ENCODE measurements around the gene GOSR2.
"Not testable (repeated sequence)": the region's sequence is repeated elsewhere in the genome, so short reads cannot be mapped to it uniquely, and the experiment has no call there.

GOSR2 gene

GRCh38 chr17:46894024-46894423, 28.9 kb upstream of the GOSR2 start:
- no peak for DNase-seq (ENCODE audit: low spot score)

- DNase-seq (ENCODE audit: low spot score), result no peak
Measured at GRCh38 chr17:46894476-46895151, 28.3 kb upstream of the GOSR2 start.

- no peak for DNase-seq (ENCODE audit: low spot score)
Measured at GRCh38 chr17:46895171-46895570, 27.8 kb upstream of the GOSR2 start.

GRCh38 chr17:46896991-46897390, 26.0 kb upstream of the GOSR2 start:
- no peak for DNase-seq (ENCODE audit: low spot score)

GRCh38 chr17:46898364-46898763, 24.6 kb upstream of the GOSR2 start:
- DNase-seq (ENCODE audit: low spot score), result no peak

- DNase-seq (ENCODE audit: low spot score), result no peak
Measured at GRCh38 chr17:46898860-46899259, 24.1 kb upstream of the GOSR2 start.

GRCh38 chr17:46901291-46901690, 21.7 kb upstream of the GOSR2 start:
- no peak for DNase-seq (ENCODE audit: low spot score)

- no peak for DNase-seq (ENCODE audit: low spot score)
Measured at GRCh38 chr17:46903762-46904672, 18.9 kb upstream of the GOSR2 start.

- DNase-seq (ENCODE audit: low spot score), result no peak
Measured at GRCh38 chr17:46908068-46908737, 14.8 kb upstream of the GOSR2 start.

GRCh38 chr17:46910179-46910927, 12.6 kb upstream of the GOSR2 start:
- no peak for DNase-seq (ENCODE audit: low spot score)

- no peak for DNase-seq (ENCODE audit: low spot score)
Measured at GRCh38 chr17:46911311-46911710, 11.6 kb upstream of the GOSR2 start.

- no peak for DNase-seq (ENCODE audit: low spot score)
Measured at GRCh38 chr17:46915596-46915995, 7.4 kb upstream of the GOSR2 start.

- DNase-seq (ENCODE audit: low spot score), result no peak
Measured at GRCh38 chr17:46916211-46916610, 6.7 kb upstream of the GOSR2 start.

GRCh38 chr17:46916623-46917022, 6.3 kb upstream of the GOSR2 start:
- no peak for DNase-seq (ENCODE audit: low spot score)

GRCh38 chr17:46917041-46917440, 5.9 kb upstream of the GOSR2 start:
- DNase-seq (ENCODE audit: low spot score), result no peak

- DNase-seq (ENCODE audit: low spot score), result no peak
Measured at GRCh38 chr17:46917516-46917915, 5.4 kb upstream of the GOSR2 start.

- DNase-seq (ENCODE audit: low spot score), result not testable (repeated sequence)
Measured at GRCh38 chr17:46921962-46922361, 998 bp upstream of the GOSR2 start.

GRCh38 chr17:46922487-46922803, 515 bp upstream of the GOSR2 start:
- DNase-seq (ENCODE audit: low spot score), result no peak

GRCh38 chr17:46925185-46925868, 2.4 kb downstream of the GOSR2 start:
- DNase-seq (ENCODE audit: low spot score), result no peak

- no peak for DNase-seq (ENCODE audit: low spot score)
Measured at GRCh38 chr17:46928467-46929261, 5.7 kb downstream of the GOSR2 start.

- no peak for DNase-seq (ENCODE audit: low spot score)
Measured at GRCh38 chr17:46929413-46929812, 6.5 kb downstream of the GOSR2 start.

Data from germinal center (tissue), 1 donor.